Neural progenitor cell (in vitro differentiated cells): ENCODE results near the gene CAV1.

Experiments
- CTCF ChIP-seq: fragments of 200-600 bp; sonication (generic); IDR thresholded peaks from 2 replicates; pipeline ENCODE4 v1.5.1; 2017; ENCODE audit warnings: antibody characterized with exemption, mild to moderate bottlenecking
- EZH2 ChIP-seq: fragments of 200-600 bp; sonication (generic); IDR thresholded peaks from 2 replicates; pipeline ENCODE4 v1.6.1; 2017; ENCODE audit warnings: antibody characterized with exemption, mild to moderate bottlenecking, moderate library complexity
- EZH2phosphoT487 ChIP-seq: fragments of 200-600 bp; sonication (generic); IDR thresholded peaks from 2 replicates; pipeline ENCODE4 v1.6.1; 2017; ENCODE audit warnings: antibody characterized with exemption

- TF ChIP-seq CTCF (no peak), EZH2 (no peak), EZH2phosphoT487 (no peak)
Measured at GRCh38 chr7:116570306-116570705, 45.5 kb downstream of the CAV1 start.
